ENCODE measurements around the gene EEIG1. TPM values are rescaled to one million over a fixed set of nuclear protein-coding genes. Genes with fewer than 3 reads are reported as not detected.

The EEIG1 gene
- total RNA-seq, 4 donors from 2014 or later = 7.0 to 22.0 (median 16.3) TPM

GRCh38 chr9:128007566-128008138 is 26.9 kb upstream of the EEIG1 start:
- H3K27ac ChIP-seq = peak overlapping the region in 1 of 4 donors; percentile 36
- 40 to 52% methylated on average over 1 to 4 of the region's 10 CpGs for whole genome bisulfite sequencing, 2 donors (ENCODE audit: low coverage in 1 of 2)
- peaks cover 0 to 4% (median 0%) of the 10 kb centered on the region in 3 donors for H3K9me3 ChIP-seq
- H3K27me3 ChIP-seq = no peaks in the 10 kb centered on the region
- H3K4me3 ChIP-seq = no peak overlapping the region
- peak; percentile 38 for ATAC-seq
- TF ChIP-seq EP300 (IDR thresholded peaks at IDR 0.05) = no peak
- TF ChIP-seq CTCF (IDR thresholded peaks at IDR 0.05) = no peak
- no peak for TF ChIP-seq POLR2AphosphoS5 (IDR thresholded peaks at IDR 0.05)
- no peak for TF ChIP-seq POLR2A (IDR thresholded peaks at IDR 0.05)
- H3K36me3 ChIP-seq = no peaks in the 10 kb centered on the region
- peaks cover 0 to 23% (median 4%) of the 10 kb centered on the region in 3 donors for H3K4me1 ChIP-seq

GRCh38 chr9:128006332-128006996 is 25.7 kb upstream of the EEIG1 start:
- H3K36me3 ChIP-seq = no peaks in the 10 kb centered on the region
- TF ChIP-seq CTCF (IDR thresholded peaks at IDR 0.05) (no peak), POLR2AphosphoS5 (IDR thresholded peaks at IDR 0.05) (no peak), EP300 (IDR thresholded peaks at IDR 0.05) (no peak), POLR2A (IDR thresholded peaks at IDR 0.05) (no peak)
- H3K4me1 ChIP-seq = peaks cover 0 to 23% (median 4%) of the 10 kb centered on the region in 3 donors
- ATAC-seq = no peak
- H3K4me3 ChIP-seq = no peak overlapping the region
- 79 to 95% methylated on average over 8 to 11 of the region's 11 CpGs for WGBS, 2 donors (ENCODE audit: low coverage in 1 of 2)
- H3K27ac ChIP-seq = peak overlapping the region in 1 of 4 donors; percentile 10
- no peaks in the 10 kb centered on the region for H3K27me3 ChIP-seq
- peaks cover 0 to 4% (median 0%) of the 10 kb centered on the region in 3 donors for H3K9me3 ChIP-seq

- 52 to 78% methylated on average over 4 to 10 of the region's 12 CpGs for WGBS, 2 donors (ENCODE audit: low coverage in 1 of 2)
- Histone ChIP-seq H3K9me3 (peaks cover 0 to 4% (median 0%) of the 10 kb centered on the region in 3 donors), H3K27ac (no peak overlapping the region), H3K4me1 (peaks cover 0 to 23% (median 4%) of the 10 kb centered on the region in 3 donors), H3K27me3 (no peaks in the 10 kb centered on the region), H3K36me3 (no peaks in the 10 kb centered on the region), H3K4me3 (no peak overlapping the region)
- no peak for TF ChIP-seq POLR2A (IDR thresholded peaks at IDR 0.05)
- TF ChIP-seq CTCF (IDR thresholded peaks at IDR 0.05) = no peak
- no peak for TF ChIP-seq EP300 (IDR thresholded peaks at IDR 0.05)
- peak; percentile 62 for ATAC-seq
Measured at GRCh38 chr9:128005923-128006322, 25.1 kb upstream of the EEIG1 start.

DNA sequence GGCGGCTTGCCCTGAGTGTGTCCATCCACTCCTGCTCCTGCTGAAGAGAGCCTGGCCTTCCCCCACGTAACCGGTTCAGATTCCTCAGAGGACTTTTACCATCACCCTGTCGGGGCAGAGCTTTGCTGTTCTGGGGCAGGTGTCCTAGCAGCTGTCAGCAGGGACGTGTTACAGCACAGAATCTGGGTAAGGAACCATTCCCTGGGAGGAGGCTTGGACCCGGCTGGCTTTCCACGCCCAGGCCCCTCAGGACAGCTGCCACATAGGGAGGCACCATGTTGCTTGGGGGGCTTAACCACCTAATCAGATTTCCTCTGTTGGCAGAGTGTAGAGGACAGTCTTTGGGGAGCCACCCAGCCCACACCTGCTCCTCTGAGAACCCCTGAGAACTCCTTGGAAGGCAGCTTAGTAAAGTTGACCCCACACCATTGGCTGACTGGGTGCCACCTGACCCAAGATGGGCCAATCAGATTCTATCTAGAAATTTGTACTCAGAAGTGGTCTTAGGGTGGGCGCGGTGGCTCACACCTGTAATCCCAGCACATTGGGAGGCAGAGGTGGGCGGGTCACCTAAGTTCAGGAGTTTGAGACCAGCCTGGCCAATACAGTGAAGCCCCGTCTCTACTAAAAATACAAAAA is 23.3 kb upstream of the EEIG1 start:
- TF ChIP-seq EP300 (IDR thresholded peaks at IDR 0.05) (no peak), POLR2AphosphoS5 (IDR thresholded peaks at IDR 0.05) (no peak), CTCF (IDR thresholded peaks at IDR 0.05) (no peak), POLR2A (IDR thresholded peaks at IDR 0.05) (no peak)
- Histone ChIP-seq H3K4me1 (peaks cover 0 to 23% (median 4%) of the 10 kb centered on the region in 3 donors), H3K9me3 (peaks cover 0 to 4% (median 0%) of the 10 kb centered on the region in 3 donors), H3K27me3 (no peaks in the 10 kb centered on the region), H3K27ac (no peak overlapping the region), H3K36me3 (no peaks in the 10 kb centered on the region), H3K4me3 (no peak overlapping the region)
- ATAC-seq = no peak
- 93% methylated on average over 5 of the region's 11 CpGs; no CpG with 5 or more reads in 1 of the 2 donors for WGBS, 2 donors (ENCODE audit: low coverage in 1 of 2)
